CD14-positive monocyte (primary cell): ENCODE data around the gene CCDC197. TPM values are rescaled to one million over a fixed set of nuclear protein-coding genes. Genes with fewer than 3 reads are reported as not detected.
A peak's percentile ranks its signal among the peaks of the same experiment; 100 is the strongest.

Source experiments
- DNase-seq, 3 donors: peaks; one replicate each; pipeline ENCODE4 v3.0.0-alpha.2; 2011 to 2022
- H2AFZ ChIP-seq: 2 replicates; pipeline ENCODE4 v1.6.0; 2012; ENCODE audit warnings: mild to moderate bottlenecking, low read depth, low read length, inconsistent platforms; ENCODE audit not compliant: insufficient read depth, poor library complexity, severe bottlenecking
- H3K27ac ChIP-seq, 2 donors: 1 replicate in 1 of 2; 2 replicates in 1 of 2; pipeline ENCODE4 v1.5.1; 2012 to 2013; ENCODE audit warnings: low read length in 2 of 2, control low read depth in 1 of 2, inconsistent platforms in 1 of 2, low read depth in 1 of 2, mild to moderate bottlenecking in 1 of 2
- H3K27me3 ChIP-seq, 2 donors: one replicate each; pipeline versions ENCODE4 v1.6.0 to v1.6.1; 2011 to 2013; ENCODE audit warnings: low read length in 2 of 2; ENCODE audit not compliant: control insufficient read depth in 2 of 2, insufficient read depth in 2 of 2
- H3K36me3 ChIP-seq, 2 donors: replicated peaks in 1 of 2; 1 replicate in 1 of 2; 2 replicates in 1 of 2; pipeline versions ENCODE4 v1.5.1 to v1.6.1; 2012 to 2013; ENCODE audit warnings: low read length in 2 of 2, control low read depth in 1 of 2, inconsistent platforms in 1 of 2, mild to moderate bottlenecking in 1 of 2; ENCODE audit not compliant: insufficient read depth in 2 of 2, control insufficient read depth in 1 of 2
- H3K4me1 ChIP-seq, 2 donors: 1 replicate in 1 of 2; 2 replicates in 1 of 2; pipeline versions ENCODE4 v1.5.1 to v1.6.1; 2012 to 2013; ENCODE audit warnings: low read length in 2 of 2, control low read depth in 1 of 2, inconsistent platforms in 1 of 2, mild to moderate bottlenecking in 1 of 2, moderate library complexity in 1 of 2; ENCODE audit not compliant: insufficient read depth in 2 of 2, control insufficient read depth in 1 of 2
- H3K4me2 ChIP-seq: replicated peaks from 2 replicates; pipeline ENCODE3; 2012; ENCODE audit warnings: low read length, moderate library complexity, mild to moderate bottlenecking; ENCODE audit not compliant: poor library complexity, severe bottlenecking; ENCODE audit errors: extremely low read depth
- H3K4me3 ChIP-seq, 3 experiments: fragments of 200-600 bp in 1 of 3; sonication (generic) in 1 of 3; replicated peaks in 1 of 3; 1 replicate in 2 of 3; 2 replicates in 1 of 3; pipeline ENCODE4 v1.5.1; 2011 to 2013; ENCODE audit warnings: low read length in 3 of 3, mild to moderate bottlenecking in 3 of 3, control low read depth in 2 of 3, low read depth in 2 of 3, inconsistent platforms in 1 of 3, moderate library complexity in 1 of 3
- H3K79me2 ChIP-seq: 2 replicates; pipeline ENCODE4 v1.6.0; 2012; ENCODE audit warnings: mild to moderate bottlenecking, control low read depth, inconsistent platforms, low read length, moderate library complexity; ENCODE audit not compliant: insufficient read depth
- H3K9ac ChIP-seq: 2 replicates; pipeline ENCODE4 v1.6.0; 2017; ENCODE audit warnings: low read length, mild to moderate bottlenecking; ENCODE audit not compliant: insufficient read depth, poor library complexity, severe bottlenecking
- H3K9me3 ChIP-seq, 2 donors: replicated peaks in 1 of 2; 1 replicate in 1 of 2; 2 replicates in 1 of 2; pipeline versions ENCODE4 v1.5.1 to v1.6.1; 2012 to 2013; ENCODE audit warnings: low read length in 2 of 2, control low read depth in 1 of 2; ENCODE audit not compliant: control insufficient read depth in 1 of 2, insufficient read depth in 1 of 2
- H4K20me1 ChIP-seq: 2 replicates; pipeline ENCODE4 v1.6.0; 2012; ENCODE audit warnings: mild to moderate bottlenecking, low read length, control low read depth, moderate library complexity; ENCODE audit not compliant: insufficient read depth
- H3K27ac Mint-ChIP-seq, 7 donors: one replicate each; pipeline ENCODE4 v1.8.0; 2020; ENCODE audit warnings: mild to moderate bottlenecking in 7 of 7, mixed read lengths in 7 of 7, moderate library complexity in 6 of 7, inconsistent platforms in 2 of 7
- H3K27me3 Mint-ChIP-seq, 3 donors: one replicate each; pipeline ENCODE4 v1.8.0; 2021 to 2022; ENCODE audit warnings: low read depth in 3 of 3, mild to moderate bottlenecking in 3 of 3, mixed read lengths in 3 of 3, moderate library complexity in 3 of 3, inconsistent platforms in 1 of 3
- H3K36me3 Mint-ChIP-seq, 2 donors: one replicate each; pipeline ENCODE4 v1.8.0; 2020; ENCODE audit warnings: mixed read lengths in 2 of 2, inconsistent platforms in 1 of 2, mild to moderate bottlenecking in 1 of 2
- H3K4me1 Mint-ChIP-seq: one replicate; pipeline ENCODE4 v1.8.0; 2020; ENCODE audit warnings: mild to moderate bottlenecking, mixed read lengths
- H3K4me3 Mint-ChIP-seq, 2 donors: one replicate each; pipeline ENCODE4 v1.8.0; 2020; ENCODE audit warnings: mild to moderate bottlenecking in 2 of 2, mixed read lengths in 2 of 2, moderate library complexity in 1 of 2
- H3K9me3 Mint-ChIP-seq, 7 donors: one replicate each; pipeline ENCODE4 v1.8.0; 2020 to 2022; ENCODE audit warnings: mixed read lengths in 7 of 7, mild to moderate bottlenecking in 6 of 7, moderate library complexity in 6 of 7, inconsistent platforms in 2 of 7
- CTCF ChIP-seq: fragments of 200-600 bp; IDR thresholded peaks from one replicate; pipeline ENCODE4 v1.8.0; 2022; ENCODE audit warnings: antibody characterized with exemption, mild to moderate bottlenecking
- WGBS: methylation state at CpG from one replicate; pipeline ENCODE4 v1.1.5; 2013; ENCODE audit warnings: missing lambda C conversion rate; ENCODE audit not compliant: insufficient coverage; 5-methylcytosine and 5-hydroxymethylcytosine counted together
- intact Hi-C, 2 donors: fragments of 100-400 bp; cut with micrococcal nuclease; formaldehyde crosslinking; loops; one replicate each; pipeline versions ENCODE4 v1.15.0 to v1.15.1; 2023
- polyA plus RNA-seq, 3 donors: library from polyadenylated mRNA; depleted of rRNA in 1 of 3; unstranded in 2 of 3; stranded (reverse) in 1 of 3; fragments of 300-500 nt in 2 of 3; fragments of >200 nt in 1 of 3; fragmentation: Illumina TruSeq in 2 of 3; gene quantifications; 1 replicate in 2 of 3; 2 replicates in 1 of 3; pipeline ENCODE4 v1.2.3, GENCODE V29; 2012 to 2021
- small RNA-seq: library from RNA; depleted of rRNA; stranded (forward); fragments of <200 nt; gene quantifications from one replicate; pipeline ENCODE3, GENCODE V24; 2012; ENCODE audit warnings: low read depth; ENCODE audit not compliant: insufficient read length

The CCDC197 gene
- polyA plus RNA-seq, 3 donors = not detected

GRCh38 chr14:94056579-94057308, 59.6 kb downstream of the CCDC197 start:
- Histone ChIP-seq H4K20me1 (peaks cover 14% of the 10 kb centered on the region), H3K9me3 (no peaks in the 10 kb centered on the region), H3K36me3 (peaks cover 92 to 96% of the 10 kb centered on the region in 2 donors), H2AFZ (no peak overlapping the region), H3K9ac (no peak overlapping the region), H3K4me1 (no peaks in the 10 kb centered on the region), H3K4me2 (no peak overlapping the region), H3K27me3 (no peaks in the 10 kb centered on the region), H3K4me3 (no peak overlapping the region), H3K27ac (no peak overlapping the region), H3K79me2 (no peaks in the 10 kb centered on the region)
- no peaks in the 10 kb centered on the region for H3K9me3 Mint-ChIP-seq
- DNase-seq = no peak
- peaks cover 89 to 95% of the 10 kb centered on the region in 2 donors for H3K36me3 Mint-ChIP-seq
- 100% methylated on average over 3 of the region's 6 CpGs for WGBS
- peaks cover 0 to 2% (median 0%) of the 10 kb centered on the region in 3 donors for H3K27me3 Mint-ChIP-seq
- TF ChIP-seq CTCF = no peak
- no peak overlapping the region for H3K4me3 Mint-ChIP-seq
- peak overlapping the region in 3 of 7 donors; percentile 2 to 59 (median 41) for H3K27ac Mint-ChIP-seq
- peaks cover 3% of the 10 kb centered on the region for H3K4me1 Mint-ChIP-seq
- intact Hi-C loops = no loop called here

GRCh38 chr14:94058128-94058673, 61.1 kb downstream of the CCDC197 start:
- Mint-ChIP-seq H3K4me1 (peaks cover 10% of the 10 kb centered on the region), H3K9me3 (no peaks in the 10 kb centered on the region), H3K36me3 (peaks cover 87 to 94% of the 10 kb centered on the region in 2 donors), H3K27ac (peak overlapping the region in 2 of 7 donors; percentile 66 to 73), H3K4me3 (no peak overlapping the region), H3K27me3 (peaks cover 0 to 2% (median 1%) of the 10 kb centered on the region in 3 donors)
- Histone ChIP-seq H3K27ac (no peak overlapping the region), H3K79me2 (peaks cover 10% of the 10 kb centered on the region), H3K4me1 (no peaks in the 10 kb centered on the region), H3K4me2 (no peak overlapping the region), H3K4me3 (no peak overlapping the region), H4K20me1 (peaks cover 28% of the 10 kb centered on the region), H3K36me3 (peaks cover 90 to 94% of the 10 kb centered on the region in 2 donors), H3K9ac (no peak overlapping the region), H3K27me3 (no peaks in the 10 kb centered on the region), H2AFZ (no peak overlapping the region), H3K9me3 (no peaks in the 10 kb centered on the region)
- TF ChIP-seq CTCF = no peak
- intact Hi-C loops = no loop called here
- DNase-seq = no peak
- 100% methylated on average over 1 of the region's 1 CpG for WGBS

Small RNAs within 50 kb of the gene (small RNA-seq; reads per million reads assigned to genes)
- not detected for gene MIR4506

Other genes with a start within 250 kb of the CCDC197 start
- gene PRIMA1, start 208.8 kb upstream of the CCDC197 start, polyA plus RNA-seq = not detected
- gene FAM181A, start 70.0 kb upstream of the CCDC197 start, polyA plus RNA-seq = not detected
- gene ASB2, start 20.7 kb upstream of the CCDC197 start, polyA plus RNA-seq = 1 to 10 TPM in 2 of 3 donors, under 1 TPM in 1; 0.25 to 2.5 (median 1.4) TPM
- under 1 TPM; 0.25 to 0.95 (median 0.28) TPM for gene OTUB2, start 29.0 kb downstream of the CCDC197 start, polyA plus RNA-seq
- gene DDX24, start 83.9 kb downstream of the CCDC197 start, polyA plus RNA-seq = 10 to 100 TPM; 51.2 to 68.0 (median 53.8) TPM
- 1 to 10 TPM; 2.1 to 3.1 (median 2.2) TPM for gene IFI27L1, start 84.0 kb downstream of the CCDC197 start, polyA plus RNA-seq
- gene IFI27, start 113.4 kb downstream of the CCDC197 start, polyA plus RNA-seq = 1 to 10 TPM; 3.0 to 3.9 (median 3.3) TPM
- 100 to 1,000 TPM in 1 of 3 donors, 10 to 100 TPM in 2; 55.4 to 156 (median 96.1) TPM for gene IFI27L2, start 132.3 kb downstream of the CCDC197 start, polyA plus RNA-seq
- gene PPP4R4, start 177.0 kb downstream of the CCDC197 start, polyA plus RNA-seq = under 1 TPM in 1 of 3 donors, not detected in 2; 0.08 TPM